ENCODE measurements around the gene TSTD2.
A peak's percentile ranks its signal among the peaks of the same experiment; 100 is the strongest.
"Not testable (repeated sequence)": the region's sequence is repeated elsewhere in the genome, so short reads cannot be mapped to it uniquely, and the experiment has no call there.

Gene TSTD2

DNA sequence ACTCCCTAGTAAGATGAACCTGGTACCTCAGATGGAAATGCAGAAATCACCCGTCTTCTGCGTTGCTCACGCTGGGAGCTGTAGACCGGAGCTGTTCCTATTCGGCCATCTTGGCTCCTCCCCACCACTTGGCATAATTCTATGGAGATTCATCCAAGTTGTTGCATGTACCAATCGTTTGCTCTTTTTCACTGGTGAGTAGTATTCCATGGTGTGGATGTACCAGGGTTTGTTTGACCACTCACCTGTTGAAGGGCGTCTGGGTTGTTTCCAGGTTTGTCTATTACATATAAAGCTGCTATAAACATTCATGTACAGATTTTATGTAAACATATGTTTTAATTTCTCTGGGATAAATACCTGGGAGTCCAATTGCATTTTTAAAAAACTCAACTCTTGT, 46.3 kb downstream of the TSTD2 start:
- DNase-seq (ENCODE audit: low spot score) = not testable (repeated sequence)

DNA sequence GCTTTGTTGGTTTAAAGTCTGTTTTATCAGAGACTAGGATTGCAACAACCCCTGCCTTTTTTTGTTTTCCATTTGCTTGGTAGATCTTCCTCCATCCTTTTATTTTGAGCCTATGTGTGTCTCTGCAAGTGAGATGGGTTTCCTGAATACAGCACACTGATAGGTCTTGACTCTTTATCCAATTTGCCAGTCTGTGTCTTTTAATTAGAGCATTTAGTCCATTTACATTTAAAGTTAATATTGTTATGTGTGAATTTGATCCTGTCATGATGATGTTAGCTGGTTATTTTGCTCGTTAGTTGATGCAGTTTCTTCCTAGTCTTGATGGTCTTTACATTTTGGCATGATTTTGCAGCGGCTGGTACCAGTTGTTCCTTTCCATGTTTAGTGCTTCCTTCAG, 48.4 kb downstream of the TSTD2 start:
- not testable (repeated sequence) for DNase-seq (ENCODE audit: low spot score)

DNA sequence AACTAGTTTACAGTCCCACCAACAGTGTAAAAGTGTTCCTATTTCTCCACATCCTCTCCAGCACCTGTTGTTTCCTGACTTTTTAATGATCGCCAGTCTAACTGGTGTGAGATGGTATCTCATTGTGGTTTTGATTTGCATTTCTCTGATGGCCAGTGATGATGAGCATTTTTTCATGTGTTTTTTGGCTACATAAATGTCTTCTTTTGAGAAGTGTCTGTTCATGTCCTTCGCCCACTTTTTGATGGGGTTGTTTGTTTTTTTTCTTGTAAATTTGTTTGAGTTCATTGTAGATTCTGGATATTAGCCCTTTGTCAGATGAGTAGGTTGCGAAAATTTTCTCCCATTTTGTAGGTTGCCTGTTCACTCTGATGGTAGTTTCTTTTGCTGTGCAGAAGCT, 51.6 kb downstream of the TSTD2 start:
- DNase-seq (ENCODE audit: low spot score) = not testable (repeated sequence)

DNA sequence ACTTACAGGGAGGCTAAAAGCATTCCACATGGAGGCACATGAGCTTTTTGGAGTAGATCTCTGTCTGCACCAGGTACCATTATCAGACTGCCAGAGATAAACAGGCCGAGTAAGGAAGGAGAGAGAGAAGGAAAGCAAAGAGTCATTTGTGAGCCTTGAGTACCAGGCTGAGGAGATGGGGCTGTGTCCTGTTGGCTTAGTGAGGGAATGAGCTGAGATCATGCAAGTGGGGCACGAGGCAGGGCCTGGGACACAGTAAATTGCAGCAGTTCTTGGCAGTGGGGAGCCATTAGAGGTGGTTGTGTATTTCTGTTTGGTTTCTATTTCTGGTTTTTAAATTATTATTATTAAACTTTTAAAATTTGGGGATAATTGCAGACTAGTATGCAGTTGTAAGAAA, 53.3 kb downstream of the TSTD2 start:
- DNase-seq (ENCODE audit: low spot score) = no peak

DNA sequence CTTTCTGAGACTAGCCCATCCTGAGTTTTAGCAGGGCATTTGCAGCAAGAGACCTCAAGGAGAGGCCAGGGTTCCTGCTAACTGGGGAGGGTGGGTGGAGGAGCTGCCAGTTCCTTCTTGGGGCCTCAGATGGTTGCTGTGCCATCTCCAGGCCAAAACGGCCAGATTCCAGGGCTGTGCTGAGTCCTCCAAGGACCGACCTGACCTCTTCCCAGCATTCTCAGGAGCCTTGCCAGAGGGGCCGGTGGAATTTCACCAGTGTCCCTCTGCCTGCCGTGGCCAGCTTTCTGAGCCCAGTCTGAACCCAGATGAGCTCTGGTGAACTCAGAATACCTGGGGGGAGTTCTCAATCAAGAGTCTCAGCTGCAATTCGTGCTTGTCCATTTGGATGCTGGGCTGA, 54.3 kb downstream of the TSTD2 start:
- DNase-seq (ENCODE audit: low spot score) = no peak

DNA sequence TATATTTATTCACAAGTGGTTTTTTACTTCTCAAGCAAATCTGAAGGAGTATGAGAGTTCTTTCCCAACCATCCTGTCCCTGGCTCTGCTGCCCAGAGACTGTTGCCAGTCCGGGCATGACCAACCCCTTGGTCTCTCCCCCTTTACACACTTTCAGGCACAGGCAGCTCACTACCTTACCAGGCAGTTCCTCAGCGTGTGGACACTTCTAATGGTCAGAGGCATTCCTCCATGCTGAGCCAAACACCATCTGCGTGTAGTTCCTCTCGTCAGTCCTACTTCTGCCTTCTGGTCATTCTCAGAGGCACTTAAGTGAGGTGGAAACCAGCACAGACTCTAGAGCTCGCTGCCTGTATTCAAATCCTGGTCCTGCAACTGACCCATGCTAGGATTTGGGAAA, 56.1 kb downstream of the TSTD2 start:
- no peak for DNase-seq (ENCODE audit: low spot score)

DNA sequence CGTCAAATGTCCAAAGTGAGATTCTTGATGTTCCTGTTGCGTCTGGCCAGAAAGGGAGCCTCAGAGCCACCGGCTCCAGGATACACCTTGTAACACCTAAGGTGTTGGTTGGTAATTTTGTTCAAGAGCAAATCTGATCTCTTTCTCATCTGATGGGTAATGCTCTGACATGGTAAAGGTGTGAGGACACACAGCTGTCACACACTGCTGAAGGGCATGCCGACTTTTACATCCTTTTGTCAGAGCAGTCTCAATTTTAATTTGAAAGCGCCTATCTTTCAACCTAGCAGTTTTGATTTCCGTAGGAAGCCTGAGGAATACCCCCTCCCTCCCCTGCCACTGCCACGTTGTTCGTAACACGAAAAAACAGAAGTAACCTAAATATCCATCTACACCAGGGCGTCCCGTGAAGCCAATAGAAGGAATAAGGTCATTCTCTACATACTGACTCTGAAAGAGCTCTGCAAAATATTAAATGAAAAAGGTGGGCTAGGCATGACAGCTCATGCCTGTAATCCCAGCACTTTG, 57.4 kb downstream of the TSTD2 start:
- no peak for DNase-seq (ENCODE audit: low spot score)

DNA sequence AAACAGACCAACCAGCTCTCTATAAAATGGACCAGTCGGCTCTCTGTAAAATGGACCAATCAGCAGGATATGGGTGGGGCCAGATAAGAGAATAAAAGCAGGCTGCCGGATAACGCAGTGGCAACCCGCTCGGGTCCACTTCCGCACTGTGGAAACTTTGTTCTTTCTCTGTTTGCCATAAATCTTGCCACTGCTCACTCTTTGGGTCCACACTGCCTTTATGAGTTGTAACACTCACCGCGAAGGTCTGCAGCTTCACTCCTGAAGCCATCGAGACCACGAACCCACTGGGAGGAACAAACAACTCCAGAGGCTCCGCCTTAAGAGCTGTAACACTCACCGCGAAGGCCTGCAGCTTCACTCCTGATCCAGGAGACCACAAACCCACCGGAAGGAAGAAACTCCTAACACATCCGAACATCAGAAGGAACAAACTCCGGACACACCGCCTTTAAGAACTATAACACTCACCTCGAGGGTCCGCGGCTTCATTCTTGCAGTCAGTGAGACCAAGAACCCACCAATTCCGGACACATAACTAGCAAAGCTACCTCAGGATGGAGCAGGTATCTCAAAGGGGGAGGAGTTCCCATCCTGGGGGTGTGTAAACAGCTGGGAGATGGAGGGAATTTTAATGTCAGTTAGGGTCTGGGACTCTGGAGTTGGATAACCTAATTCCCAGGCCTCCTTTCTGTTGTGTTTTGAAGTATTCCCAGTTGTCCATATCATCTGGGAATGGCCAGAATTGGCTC, 58.1 kb downstream of the TSTD2 start:
- not testable (repeated sequence) for DNase-seq (ENCODE audit: low spot score)

DNA sequence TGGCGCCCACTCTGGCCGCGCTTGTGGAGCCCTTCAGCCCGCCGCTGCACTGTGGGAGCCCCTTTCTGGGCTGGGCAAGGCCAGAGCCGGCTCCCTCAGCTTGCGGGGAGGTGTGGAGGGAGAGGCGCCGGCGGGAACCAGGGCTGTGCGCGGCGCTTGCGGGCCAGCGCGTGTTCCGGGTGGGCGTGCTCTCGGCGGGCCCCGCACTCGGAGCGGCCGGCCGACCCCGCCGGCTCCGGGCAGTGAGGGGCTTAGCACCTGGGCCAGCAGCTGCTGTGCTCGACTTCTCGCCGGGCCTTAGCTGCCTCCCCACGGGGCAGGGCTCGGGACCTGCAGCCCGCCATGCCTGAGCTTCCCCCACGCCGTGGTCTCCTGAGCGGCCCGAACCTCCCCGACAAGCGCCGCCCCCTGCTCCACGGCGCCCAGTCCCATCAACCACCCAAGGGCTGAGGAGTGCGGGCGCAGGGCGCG, 59.0 kb downstream of the TSTD2 start:
- not testable (repeated sequence) for DNase-seq (ENCODE audit: low spot score)

DNA sequence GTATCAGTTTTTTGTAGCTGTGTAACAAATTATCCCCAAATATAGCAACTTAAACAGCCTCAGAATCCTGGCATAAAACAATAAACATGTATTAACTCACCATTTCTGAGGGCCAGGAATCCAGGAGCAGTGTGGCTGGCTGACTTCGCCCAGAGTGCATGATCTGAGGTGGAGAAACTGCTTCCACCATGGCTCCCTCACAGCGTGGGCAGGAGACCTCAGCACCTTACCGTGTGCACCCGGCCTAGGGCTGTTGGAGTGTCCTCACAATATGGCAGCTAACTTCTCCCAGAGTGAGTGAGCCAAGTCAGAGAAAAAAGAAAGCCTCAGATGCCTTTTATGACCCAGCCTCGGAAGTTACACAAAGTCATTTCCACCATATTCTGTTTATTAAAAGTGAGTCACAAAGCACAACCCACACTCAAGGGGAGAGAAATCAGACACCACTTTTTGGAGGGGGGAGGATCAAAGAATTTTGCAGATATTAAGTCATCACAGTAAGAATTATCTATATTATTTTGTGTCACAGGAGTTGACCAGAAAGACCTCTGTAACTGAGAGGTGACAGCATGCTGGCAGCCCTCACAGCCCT, 59.6 kb downstream of the TSTD2 start:
- no peak for DNase-seq (ENCODE audit: low spot score)

DNA sequence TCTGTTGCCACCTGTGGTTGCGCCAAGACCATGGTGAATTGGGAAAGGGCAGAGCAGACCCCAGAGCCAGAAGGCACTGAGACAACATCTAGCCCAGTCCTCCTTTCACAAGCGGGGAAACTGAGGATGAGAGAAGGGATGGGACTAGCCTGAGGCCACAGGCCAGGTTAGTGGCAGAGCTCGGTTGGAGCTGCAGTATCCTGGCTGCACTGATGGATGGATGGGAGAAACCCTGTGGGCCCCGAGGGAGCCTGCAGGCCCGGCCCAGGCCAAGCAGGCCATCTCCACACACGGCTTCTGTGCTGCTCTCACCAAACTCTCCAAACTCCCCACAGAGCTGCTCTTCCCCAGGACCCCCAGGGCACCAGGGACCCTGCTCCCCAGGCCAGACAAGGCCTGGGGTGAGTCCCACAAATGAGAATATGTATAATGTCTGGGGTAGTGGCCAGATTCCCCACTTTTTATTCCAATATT, 60.2 kb downstream of the TSTD2 start:
- no peak for DNase-seq (ENCODE audit: low spot score)

DNA sequence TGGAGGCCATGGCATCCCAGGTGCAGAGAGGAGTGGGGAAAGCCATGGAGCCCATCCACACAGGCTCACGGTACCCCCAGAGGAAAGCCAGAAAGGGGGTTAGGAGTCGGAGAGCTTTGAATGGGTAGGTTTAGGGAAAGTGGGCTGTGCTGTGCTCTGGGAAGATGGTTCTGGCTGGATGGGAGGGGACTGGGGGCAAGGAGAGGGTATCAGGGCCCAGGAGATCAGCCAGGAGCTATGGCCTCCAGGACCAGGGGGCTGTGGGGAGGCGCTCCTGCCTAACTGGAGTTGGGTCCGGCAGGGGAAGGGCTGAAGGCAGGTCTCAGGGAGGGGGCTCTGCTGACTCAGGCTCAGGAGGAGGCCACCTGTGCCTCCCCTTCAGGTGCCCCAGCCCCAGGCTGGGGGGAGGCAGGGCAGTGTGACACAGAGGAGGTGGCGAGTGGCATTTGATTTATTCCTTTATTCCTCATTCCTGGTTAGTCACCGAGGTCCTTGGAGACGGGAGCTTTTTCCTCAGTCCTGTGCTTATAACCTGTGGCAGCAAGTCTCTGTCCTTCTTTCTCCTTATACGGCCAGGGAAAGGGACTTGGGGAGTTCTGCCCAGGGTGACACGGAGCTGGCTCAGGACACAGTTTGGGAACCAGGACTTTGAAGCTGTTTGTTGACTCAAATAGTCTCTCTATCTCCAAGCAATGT, 60.8 kb downstream of the TSTD2 start:
- DNase-seq (ENCODE audit: low spot score) = no peak

DNA sequence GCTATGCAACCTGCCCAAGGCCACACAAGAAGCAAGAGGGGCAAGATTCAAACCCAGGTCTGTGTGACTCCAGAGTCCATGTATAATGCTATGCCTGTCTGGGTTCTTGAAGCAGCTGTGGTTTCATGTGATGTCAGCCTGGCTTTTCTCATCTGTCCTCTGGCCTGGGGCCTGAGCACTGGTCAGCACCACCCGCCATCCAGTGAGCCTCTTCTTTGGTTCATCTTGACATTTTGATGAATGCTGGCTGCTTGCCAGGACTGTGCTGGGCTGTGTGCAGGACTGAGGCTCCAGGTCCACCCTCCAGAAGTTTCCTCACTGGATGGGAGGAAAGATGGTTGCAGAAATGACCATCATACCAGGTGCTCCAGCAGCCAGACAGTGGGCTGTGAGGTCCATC, 61.5 kb downstream of the TSTD2 start:
- DNase-seq (ENCODE audit: low spot score) = no peak

DNA sequence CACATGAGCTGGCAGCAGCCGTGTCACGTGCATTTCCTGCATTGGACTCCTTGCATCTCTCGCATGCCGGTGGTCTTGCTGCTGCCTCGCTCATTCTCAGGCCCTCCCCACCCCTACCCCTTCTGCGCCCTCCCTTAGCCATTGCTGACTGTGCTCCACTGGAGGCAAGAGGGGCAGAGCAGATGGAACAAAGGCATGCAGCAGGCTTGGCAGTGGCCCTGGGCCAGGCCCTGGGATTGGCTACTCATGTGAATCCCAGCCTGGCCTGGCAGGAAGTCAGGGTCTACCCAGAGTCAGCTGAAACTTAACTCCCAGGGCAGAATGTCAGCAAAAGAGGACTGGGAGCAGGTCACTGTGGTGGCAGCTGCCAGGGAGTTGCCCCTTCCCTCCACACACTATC, 62.3 kb downstream of the TSTD2 start:
- no peak for DNase-seq (ENCODE audit: low spot score)

DNA sequence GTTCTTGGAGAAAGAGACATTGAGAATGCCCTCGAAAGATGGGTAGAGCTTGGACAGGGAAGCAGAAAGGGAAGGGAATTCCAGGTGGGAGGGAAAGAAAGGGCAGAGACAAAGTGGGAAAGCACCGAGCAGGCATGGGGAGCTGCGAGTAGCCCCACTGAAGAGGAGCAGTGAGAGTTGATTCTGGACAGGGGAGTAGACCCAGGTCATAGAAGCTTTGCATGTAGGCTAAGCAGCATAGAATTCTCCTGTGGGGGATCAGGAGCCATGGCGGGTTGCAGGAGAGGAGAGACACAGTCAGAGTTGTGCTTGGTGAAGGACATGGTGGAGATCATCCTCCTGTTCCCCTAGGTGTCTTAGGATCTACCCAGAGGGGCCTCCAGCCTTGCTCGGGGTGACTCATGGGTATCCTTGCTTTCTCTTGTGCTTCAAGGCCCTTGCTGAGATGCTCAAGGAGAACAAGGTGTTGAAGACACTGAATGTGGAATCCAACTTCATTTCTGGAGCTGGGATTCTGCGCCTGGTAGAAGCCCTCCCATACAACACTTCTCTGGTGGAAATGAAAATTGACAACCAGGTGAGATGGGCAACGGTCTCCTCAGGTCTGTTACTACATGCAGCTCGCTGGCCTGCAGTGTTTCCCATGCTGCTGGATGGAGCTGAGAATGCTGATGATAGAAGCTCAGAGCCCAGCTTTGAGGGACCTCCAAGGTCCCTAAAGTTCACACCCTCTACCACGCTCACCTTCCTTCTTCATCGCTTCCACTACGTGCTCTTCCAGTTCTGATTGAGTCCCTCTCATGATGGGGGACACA, 64.5 kb downstream of the TSTD2 start:
- DNase-seq (ENCODE audit: low spot score) = no peak

DNA sequence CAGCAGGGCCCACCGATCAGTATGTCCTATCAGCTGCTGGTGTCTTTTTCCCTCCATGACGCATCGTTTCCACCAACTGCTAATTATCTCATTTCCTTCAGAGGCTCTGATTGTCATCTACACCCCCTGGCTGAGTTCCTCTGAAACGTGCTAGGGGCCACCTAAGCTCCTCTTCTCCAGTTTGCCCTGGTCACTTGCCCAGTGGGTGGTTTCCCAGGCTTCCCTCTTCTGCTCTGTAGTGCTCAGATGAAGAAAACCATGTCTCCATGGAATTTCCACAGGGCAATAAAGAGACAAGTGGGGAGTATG, 65.3 kb downstream of the TSTD2 start:
- DNase-seq (ENCODE audit: low spot score) = no peak

DNA sequence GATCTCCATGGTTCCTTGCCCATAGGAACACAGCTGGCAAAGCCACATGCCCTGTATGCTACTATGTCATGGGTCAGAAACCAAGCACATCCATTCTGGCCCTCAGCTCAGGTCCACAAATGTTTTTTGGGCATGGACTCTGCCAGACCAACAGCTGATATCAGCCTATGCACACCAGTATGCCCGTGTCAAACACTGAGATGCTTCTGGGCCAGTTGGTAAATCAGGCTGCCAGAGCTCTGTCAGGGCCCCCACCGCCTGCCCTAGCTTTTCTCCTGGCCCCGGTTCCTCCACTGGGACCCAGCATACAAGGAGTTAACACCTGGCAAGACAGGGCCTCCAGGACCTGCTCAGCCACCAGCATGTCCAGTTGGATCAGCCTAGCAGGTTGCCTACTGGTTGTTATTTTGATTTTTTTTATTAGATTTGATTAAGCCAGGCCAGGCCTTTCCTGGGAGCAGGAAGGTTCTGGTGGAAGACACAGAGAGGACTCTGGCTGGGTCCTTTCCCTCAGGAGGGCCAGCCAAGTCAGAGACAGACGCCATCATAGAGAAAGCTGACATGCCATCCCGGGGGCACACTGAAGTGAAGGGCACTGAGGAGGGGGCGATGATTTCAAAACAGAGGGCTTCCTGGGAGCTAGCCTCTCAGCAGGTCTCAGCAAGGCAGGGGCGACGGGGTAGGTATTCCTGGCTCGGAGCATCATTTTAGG, 65.8 kb downstream of the TSTD2 start:
- DNase-seq (ENCODE audit: low spot score) = no peak

DNA sequence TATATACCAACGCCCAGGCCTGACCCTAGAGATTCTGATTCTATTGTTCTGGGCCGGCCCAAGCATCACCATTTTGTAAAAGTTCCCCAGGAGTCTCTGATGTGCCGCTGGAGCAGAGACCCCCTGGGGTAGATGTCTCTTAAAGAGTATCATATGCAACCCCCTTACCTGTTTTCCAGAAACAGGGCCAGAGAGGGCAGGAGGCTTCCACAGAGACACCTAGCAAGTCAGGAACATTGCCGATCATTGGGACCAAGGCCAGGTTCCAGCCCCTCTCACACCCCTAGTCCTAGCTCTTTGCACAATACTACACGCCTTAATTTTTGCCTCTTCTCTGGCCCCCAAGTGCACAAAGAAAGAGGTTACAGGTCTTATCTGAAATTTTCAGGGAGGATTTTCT, 67.9 kb downstream of the TSTD2 start:
- DNase-seq (ENCODE audit: low spot score) = no peak

DNA sequence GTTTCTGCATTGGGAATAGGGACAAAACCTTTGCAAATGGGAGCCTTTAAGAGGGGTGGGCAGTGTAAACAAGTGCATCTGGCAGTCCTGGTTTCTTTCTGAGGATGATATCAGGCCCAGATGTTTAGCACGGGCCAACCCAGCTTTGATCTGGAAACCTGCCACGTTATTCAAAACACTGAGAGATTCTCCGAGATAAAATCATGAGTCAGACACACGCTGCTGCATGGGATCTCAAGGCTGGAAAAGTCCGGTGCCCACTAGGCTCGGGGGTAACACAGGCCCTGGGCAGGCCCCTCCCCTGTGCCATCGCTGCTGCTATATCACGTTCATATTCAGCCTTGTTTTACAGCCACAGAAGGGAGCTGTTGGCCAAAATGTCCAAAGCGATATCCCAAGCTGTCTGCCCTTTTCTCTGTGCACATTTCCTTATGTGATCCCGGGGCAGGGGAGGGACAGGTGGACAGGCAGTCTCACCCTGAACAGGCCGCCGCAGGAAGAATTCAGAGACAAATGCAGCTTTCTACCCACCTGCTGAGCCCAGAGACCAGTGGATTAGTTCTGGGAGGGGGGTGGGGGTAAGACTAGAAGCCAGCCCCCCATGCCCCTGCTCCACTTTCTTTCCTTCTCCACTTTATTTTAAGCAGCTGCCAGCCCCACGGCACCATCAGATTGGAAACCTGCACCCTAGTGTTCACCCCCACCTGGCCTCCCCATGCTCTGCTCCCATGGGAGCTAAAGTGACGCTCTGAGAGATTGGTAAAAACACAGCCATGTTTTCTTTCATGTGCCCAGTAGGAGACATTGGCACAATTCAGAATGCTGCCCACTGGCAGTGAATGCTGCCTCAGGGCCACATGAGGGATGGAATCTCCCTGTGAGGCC, 68.6 kb downstream of the TSTD2 start:
- DNase-seq (ENCODE audit: low spot score) = peak; percentile 61

DNA sequence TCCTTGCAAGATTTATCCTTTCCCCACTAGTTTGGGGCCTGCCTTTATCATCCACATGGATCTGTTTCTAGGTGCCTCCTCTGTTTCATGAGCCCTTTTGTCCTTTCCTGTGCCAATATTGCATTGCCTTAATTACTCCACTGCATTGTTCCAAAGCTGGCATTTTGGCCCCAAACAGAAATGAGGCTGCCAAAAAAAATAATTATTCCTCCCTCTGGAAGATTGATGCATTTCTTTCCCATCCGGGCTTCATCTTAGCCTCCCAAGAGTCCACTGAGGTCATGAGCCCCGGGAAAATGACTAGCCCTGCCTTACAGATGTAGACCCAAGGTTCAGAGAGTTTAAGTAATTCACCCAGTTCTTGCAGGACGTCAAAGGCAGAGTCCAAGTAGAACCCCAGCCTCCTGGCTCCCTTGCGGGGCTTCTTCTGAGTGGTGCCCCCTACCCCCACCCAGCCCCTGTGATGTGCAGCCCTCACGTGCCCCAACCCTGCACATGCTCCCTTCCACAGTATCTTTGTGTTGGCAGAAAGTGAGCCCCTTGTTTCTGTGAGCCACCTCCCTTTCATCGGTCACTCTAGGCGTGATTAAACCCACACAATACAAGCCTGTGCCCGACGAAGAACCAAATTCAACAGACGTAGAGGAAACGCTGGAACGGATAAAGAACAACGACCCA, 69.6 kb downstream of the TSTD2 start:
- DNase-seq (ENCODE audit: low spot score) = no peak

Measured in AG20443 (cell line).